GM12864 (cell line): Measurements from ENCODE around the gene USP46.

ENCODE experiments used
- DNase-seq: peaks from one replicate; pipeline ENCODE4 v3.0.0-alpha.2; 2011; ENCODE audit warnings: low read depth
- H3K4me3 ChIP-seq: 2 replicates; pipeline ENCODE4 v1.5.1; 2011; ENCODE audit warnings: mild to moderate bottlenecking, low read depth, low read length, control low read depth
- TF ChIP-seq, protein P1 (sequence below): IDR thresholded peaks from 2 replicates; pipeline ENCODE4 v1.5.1; 2011; ENCODE audit warnings: low read depth, mild to moderate bottlenecking, moderate library complexity, low read length, control low read depth, inconsistent platforms; ENCODE audit errors: missing control alignments

The USP46 gene

DNA sequence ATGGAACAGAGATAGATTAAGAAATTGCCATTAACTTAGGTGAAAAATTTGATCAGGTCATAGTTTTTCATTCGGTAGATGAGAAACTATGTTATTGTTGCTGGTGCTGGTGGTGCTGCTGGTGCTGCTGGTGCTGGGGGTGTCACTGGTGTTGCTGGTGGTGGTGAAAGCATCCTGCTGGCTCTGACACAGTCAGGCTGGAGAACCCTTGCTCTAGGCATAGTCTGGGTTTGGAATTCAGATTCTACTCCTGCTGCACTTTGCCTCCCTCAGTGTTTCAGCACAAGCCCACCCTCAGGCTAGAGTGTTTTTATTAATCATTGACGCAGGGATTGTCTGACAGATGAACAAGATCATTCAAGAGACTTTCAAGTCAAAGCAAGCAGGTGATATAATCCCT, 80.2 kb downstream of the USP46 start:
- no peak for DNase-seq
- H3K4me3 ChIP-seq, result no peak overlapping the region
- TF ChIP-seq, protein P1, sequence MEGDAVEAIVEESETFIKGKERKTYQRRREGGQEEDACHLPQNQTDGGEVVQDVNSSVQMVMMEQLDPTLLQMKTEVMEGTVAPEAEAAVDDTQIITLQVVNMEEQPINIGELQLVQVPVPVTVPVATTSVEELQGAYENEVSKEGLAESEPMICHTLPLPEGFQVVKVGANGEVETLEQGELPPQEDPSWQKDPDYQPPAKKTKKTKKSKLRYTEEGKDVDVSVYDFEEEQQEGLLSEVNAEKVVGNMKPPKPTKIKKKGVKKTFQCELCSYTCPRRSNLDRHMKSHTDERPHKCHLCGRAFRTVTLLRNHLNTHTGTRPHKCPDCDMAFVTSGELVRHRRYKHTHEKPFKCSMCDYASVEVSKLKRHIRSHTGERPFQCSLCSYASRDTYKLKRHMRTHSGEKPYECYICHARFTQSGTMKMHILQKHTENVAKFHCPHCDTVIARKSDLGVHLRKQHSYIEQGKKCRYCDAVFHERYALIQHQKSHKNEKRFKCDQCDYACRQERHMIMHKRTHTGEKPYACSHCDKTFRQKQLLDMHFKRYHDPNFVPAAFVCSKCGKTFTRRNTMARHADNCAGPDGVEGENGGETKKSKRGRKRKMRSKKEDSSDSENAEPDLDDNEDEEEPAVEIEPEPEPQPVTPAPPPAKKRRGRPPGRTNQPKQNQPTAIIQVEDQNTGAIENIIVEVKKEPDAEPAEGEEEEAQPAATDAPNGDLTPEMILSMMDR, result no peak

GRCh38 chr4:52577624-52577962, 81.5 kb downstream of the USP46 start:
- no peak for DNase-seq
- no peak overlapping the region for H3K4me3 ChIP-seq
- TF ChIP-seq, protein P1, result no peak

DNA sequence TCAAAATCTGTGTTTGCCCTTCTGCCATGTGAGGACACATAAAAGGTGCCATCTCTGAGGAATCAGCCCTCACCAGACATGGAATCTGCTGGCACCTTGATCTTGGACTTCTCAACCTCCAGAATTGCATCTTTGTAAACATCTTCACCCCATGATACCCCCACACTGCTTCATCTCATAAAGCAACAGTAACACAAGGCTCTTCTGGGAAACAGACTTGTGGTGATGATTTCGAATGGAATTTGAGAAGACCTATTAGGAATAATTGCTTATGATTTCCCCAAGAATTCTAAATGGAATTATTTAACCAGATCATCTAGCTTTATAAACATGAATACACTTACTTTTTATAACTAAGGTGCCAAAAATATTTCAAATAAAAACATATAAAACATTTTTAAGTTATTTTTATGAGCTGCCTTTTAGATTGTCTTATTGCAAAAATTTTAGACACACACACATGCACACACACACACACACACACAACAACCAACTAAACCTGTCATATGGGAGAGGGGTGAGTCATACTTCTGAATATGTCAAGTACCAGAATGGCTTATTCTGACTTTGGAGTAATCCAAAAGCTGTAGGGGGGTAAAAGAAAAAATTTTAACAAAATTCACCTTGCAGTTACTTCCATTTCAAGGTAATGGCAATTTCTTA, 82.0 kb downstream of the USP46 start:
- TF ChIP-seq, protein P1, result no peak
- no peak overlapping the region for H3K4me3 ChIP-seq
- no peak for DNase-seq

GRCh38 chr4:52576326-52576725, 82.8 kb downstream of the USP46 start:
- H3K4me3 ChIP-seq, result no peak overlapping the region
- TF ChIP-seq, protein P1, result no peak
- DNase-seq, result no peak

GRCh38 chr4:52575406-52575805, 83.7 kb downstream of the USP46 start:
- TF ChIP-seq, protein P1, result no peak
- no peak for DNase-seq
- H3K4me3 ChIP-seq, result no peak overlapping the region

- DNase-seq, result no peak
- H3K4me3 ChIP-seq, result no peak overlapping the region
- TF ChIP-seq, protein P1, result no peak
Measured at GRCh38 chr4:52574036-52574435, 85.1 kb downstream of the USP46 start.

GRCh38 chr4:52573551-52573950, 85.5 kb downstream of the USP46 start:
- no peak overlapping the region for H3K4me3 ChIP-seq
- DNase-seq, result no peak
- TF ChIP-seq, protein P1, result no peak
